Tibial nerve (tissue), 4 donors: ENCODE measurements around the gene DLG5. TPM values are rescaled to one million over a fixed set of nuclear protein-coding genes. Genes with fewer than 3 reads are reported as not detected.
"Not testable (repeated sequence)": the region's sequence is repeated elsewhere in the genome, so short reads cannot be mapped to it uniquely, and the experiment has no call there.

Source experiments
- DNase-seq, 2 donors: peaks; one replicate each; pipeline ENCODE4 v3.0.0-alpha.2; 2019; ENCODE audit warnings: low spot score in 2 of 2
- H3K27ac ChIP-seq, 4 donors: fragments of 200-600 bp; sonication (generic) in 3 of 4; one replicate each; pipeline ENCODE4 v1.5.1; 2017 to 2019; ENCODE audit warnings: mild to moderate bottlenecking in 1 of 4
- H3K27me3 ChIP-seq, 2 donors: fragments of 200-600 bp; sonication (generic) in 1 of 2; one replicate each; pipeline versions ENCODE4 v1.5.1 to v1.6.0; 2017 to 2019
- H3K36me3 ChIP-seq, 3 donors: fragments of 200-600 bp; sonication (generic); one replicate each; pipeline ENCODE4 v1.5.1; 2018 to 2019
- H3K4me1 ChIP-seq, 4 donors: fragments of 200-600 bp; sonication (generic) in 3 of 4; one replicate each; pipeline ENCODE4 v1.5.1; 2017 to 2019
- H3K4me3 ChIP-seq, 4 donors: fragments of 200-600 bp; sonication (generic) in 3 of 4; one replicate each; pipeline ENCODE4 v1.5.1; 2017 to 2019; ENCODE audit warnings: mild to moderate bottlenecking in 1 of 4, moderate library complexity in 1 of 4
- H3K9me3 ChIP-seq, 4 donors: fragments of 200-600 bp; sonication (generic) in 3 of 4; one replicate each; pipeline ENCODE4 v1.5.1; 2017 to 2019
- CTCF ChIP-seq, 5 experiments: fragments of 200-600 bp in 3 of 5; fragments of 450-650 bp in 2 of 5; sonication (generic) in 3 of 5; IDR thresholded peaks; one replicate each; pipeline ENCODE4 v1.5.1; 2016 to 2019; ENCODE audit warnings: antibody characterized with exemption in 5 of 5, mild to moderate bottlenecking in 3 of 5, moderate library complexity in 2 of 5
- EP300 ChIP-seq, 2 donors: sonication (generic); formaldehyde crosslinking; IDR thresholded peaks; one replicate each; pipeline ENCODE4 v1.6.1; 2017; ENCODE audit warnings: antibody characterized with exemption in 2 of 2, mild to moderate bottlenecking in 1 of 2
- POLR2A ChIP-seq, 2 donors: fragments of 450-650 bp; IDR thresholded peaks; one replicate each; pipeline ENCODE4 v1.6.1; 2017; ENCODE audit warnings: antibody characterized with exemption in 2 of 2, mild to moderate bottlenecking in 2 of 2, moderate library complexity in 2 of 2
- WGBS, 2 donors: methylation state at CpG; one replicate each; pipeline ENCODE4 v1.1.5; 2018; 5-methylcytosine and 5-hydroxymethylcytosine counted together
- total RNA-seq, 4 donors: library from RNA; depleted of rRNA; stranded (reverse); fragments of >200 nt; gene quantifications; one replicate each; pipeline ENCODE4 v1.1.0, GENCODE V29; 2016

DLG5 gene
- total RNA-seq, 4 donors from 2014 or later: 33.0 to 47.7 (median 40.8) TPM

- WGBS, 2 donors: 69 to 75% methylated on average over 9 of the region's 9 CpGs
- no peak for DNase-seq
- TF ChIP-seq POLR2A (IDR thresholded peaks at IDR 0.05) (no peak), CTCF (IDR thresholded peaks at IDR 0.05) (no peak), EP300 (IDR thresholded peaks at IDR 0.05) (no peak)
- no peaks in the 10 kb centered on the region for H3K27me3 ChIP-seq
- no peak overlapping the region for H3K27ac ChIP-seq
- no peaks in the 10 kb centered on the region for H3K9me3 ChIP-seq
- H3K4me3 ChIP-seq: no peak overlapping the region
- no peaks in the 10 kb centered on the region for H3K36me3 ChIP-seq
- no peaks in the 10 kb centered on the region for H3K4me1 ChIP-seq
Observed at GRCh38 chr10:77763453-77764430, 162.8 kb downstream of the DLG5 start.

GRCh38 chr10:77758406-77758805 lies 168.1 kb downstream of the DLG5 start:
- H3K36me3 ChIP-seq, H3K4me3 ChIP-seq, H3K27me3 ChIP-seq, H3K9me3 ChIP-seq, H3K27ac ChIP-seq, H3K4me1 ChIP-seq, DNase-seq: not testable (repeated sequence)
- 91 to 94% methylated on average over 2 of the region's 2 CpGs for WGBS, 2 donors

GRCh38 chr10:77756319-77757232 lies 170.0 kb downstream of the DLG5 start:
- no peaks in the 10 kb centered on the region for H3K36me3 ChIP-seq
- H3K9me3 ChIP-seq: peaks cover 0 to 4% (median 0%) of the 10 kb centered on the region in 4 donors
- H3K4me3 ChIP-seq: no peak overlapping the region
- no peak overlapping the region for H3K27ac ChIP-seq
- DNase-seq: no peak
- no peaks in the 10 kb centered on the region for H3K27me3 ChIP-seq
- TF ChIP-seq POLR2A (IDR thresholded peaks at IDR 0.05) (no peak), CTCF (IDR thresholded peaks at IDR 0.05) (peak in 2 of 5 experiments; percentile 14 to 21)
- peaks cover 0 to 5% (median 0%) of the 10 kb centered on the region in 4 donors for H3K4me1 ChIP-seq
- 18 to 19% methylated on average over 12 of the region's 12 CpGs for WGBS, 2 donors

GRCh38 chr10:77746047-77746707 lies 180.4 kb downstream of the DLG5 start:
- WGBS, 2 donors: 77 to 80% methylated on average over 13 of the region's 13 CpGs
- DNase-seq: no peak
- H3K27ac ChIP-seq: no peak overlapping the region
- peaks cover 0 to 20% (median 4%) of the 10 kb centered on the region in 4 donors for H3K9me3 ChIP-seq
- H3K36me3 ChIP-seq: no peaks in the 10 kb centered on the region
- no peaks in the 10 kb centered on the region for H3K4me1 ChIP-seq
- H3K27me3 ChIP-seq: no peaks in the 10 kb centered on the region
- TF ChIP-seq CTCF (IDR thresholded peaks at IDR 0.05): no peak
- TF ChIP-seq POLR2A (IDR thresholded peaks at IDR 0.05): no peak
- TF ChIP-seq EP300 (IDR thresholded peaks at IDR 0.05): no peak
- H3K4me3 ChIP-seq: no peak overlapping the region

- Histone ChIP-seq H3K27me3 (no peaks in the 10 kb centered on the region), H3K27ac (no peak overlapping the region), H3K4me3 (no peak overlapping the region), H3K9me3 (peaks cover 0 to 17% (median 0%) of the 10 kb centered on the region in 4 donors), H3K4me1 (no peaks in the 10 kb centered on the region), H3K36me3 (no peaks in the 10 kb centered on the region)
- 83% methylated on average over 4 of the region's 4 CpGs for WGBS, 2 donors
- DNase-seq: no peak
- TF ChIP-seq POLR2A (IDR thresholded peaks at IDR 0.05) (no peak), CTCF (IDR thresholded peaks at IDR 0.05) (no peak), EP300 (IDR thresholded peaks at IDR 0.05) (no peak)
Observed at GRCh38 chr10:77744245-77744644, 182.3 kb downstream of the DLG5 start.
